H1 (cell line): ENCODE data around the gene HOXC11. TPM values are rescaled to one million over a fixed set of nuclear protein-coding genes. Genes with fewer than 3 reads are reported as not detected.

Experiments
- EP300 ChIP-seq, 2 experiments: IDR thresholded peaks; 1 replicate in 1 of 2; 2 replicates in 1 of 2; pipeline ENCODE4 v1.6.1; 2011 to 2012; ENCODE audit warnings: low read depth in 2 of 2, low read length in 2 of 2, mild to moderate bottlenecking in 2 of 2, borderline replicate concordance in 1 of 2, inconsistent platforms in 1 of 2, moderate library complexity in 1 of 2
- KDM4A ChIP-seq: IDR thresholded peaks from one replicate; pipeline ENCODE4 v1.7.1; 2012; ENCODE audit warnings: low read depth, mild to moderate bottlenecking, moderate library complexity, low read length, inconsistent platforms; ENCODE audit not compliant: severe bottlenecking
- MAX ChIP-seq: IDR thresholded peaks from 2 replicates; pipeline ENCODE4 v1.6.1; 2012; ENCODE audit warnings: inconsistent platforms
- RAD21 ChIP-seq, 2 experiments: IDR thresholded peaks in 1 of 2; conservative IDR thresholded peaks in 1 of 2; 2 replicates each; pipeline ENCODE4 v1.6.1; 2011; ENCODE audit warnings: low read depth in 2 of 2, low read length in 2 of 2, improper control_type of control experiment in 1 of 2, inconsistent platforms in 1 of 2, mild to moderate bottlenecking in 1 of 2, moderate library complexity in 1 of 2
- SUZ12 ChIP-seq: fragments of 200-600 bp; sonication (generic); IDR thresholded peaks from 2 replicates; pipeline ENCODE4 v1.6.1; 2012; ENCODE audit warnings: mild to moderate bottlenecking, inconsistent platforms, low read length, moderate library complexity, mixed read lengths
- TEAD4 ChIP-seq: IDR thresholded peaks from 2 replicates; pipeline ENCODE4 v1.6.1; 2012; ENCODE audit warnings: low read depth, low read length, inconsistent platforms, mixed read lengths
- polyA plus RNA-seq, 7 experiments: library from polyadenylated mRNA; depleted of rRNA in 3 of 7; stranded (reverse) in 5 of 7; unstranded in 2 of 7; fragments of >200 nt in 5 of 7; fragments of 200-250 nt in 2 of 7; gene quantifications; 1 replicate in 5 of 7; 2 replicates in 1 of 7; 4 replicates in 1 of 7; pipeline versions ENCODE4 v1.2.1 to v1.2.3, GENCODE V29; 2011 to 2013; ENCODE audit warnings: missing spikeins in 2 of 7, mixed read lengths in 2 of 7
- total RNA-seq: library from RNA; stranded (reverse); fragmentation: NEBNext Ultra II Directional; extraction: Animal tissue kit (Norgen Biotek cat#: 25700); gene quantifications from 2 replicates; pipeline ENCODE4 v1.2.1, GENCODE V29; 2021

Gene HOXC11
- total and polyA plus RNA-seq, 2 of the 8 experiments (the other 6 are each of a cell fraction or from before 2014, with no cell fraction given) = not detected

- TF ChIP-seq SUZ12 (peak; percentile 97), EP300 (IDR thresholded peaks at IDR 0.05; ENCODE audit: borderline replicate concordance in 1 of 2, low read depth in 2 of 2, low read length in 2 of 2) (no peak), MAX (no peak), RAD21 (IDR thresholded peaks at IDR 0.05 in 1 of 2, conservative IDR thresholded peaks at IDR 0.05 in 1 of 2; ENCODE audit: low read depth in 2 of 2, low read length in 2 of 2) (peak in 1 of 2 experiments; percentile 18; a peak in 1 of 4 replicates), TEAD4 (no peak), KDM4A (peak; percentile 17)
Observed at GRCh38 chr12:53944907-53945847, 27.7 kb upstream of the HOXC11 start (continued).
